ENCODE measurements around the gene PACRG. TPM values are rescaled to one million over a fixed set of nuclear protein-coding genes. Genes with fewer than 3 reads are reported as not detected.

PACRG gene
- total RNA-seq, 2 donors from 2014 or later: not detected

DNA sequence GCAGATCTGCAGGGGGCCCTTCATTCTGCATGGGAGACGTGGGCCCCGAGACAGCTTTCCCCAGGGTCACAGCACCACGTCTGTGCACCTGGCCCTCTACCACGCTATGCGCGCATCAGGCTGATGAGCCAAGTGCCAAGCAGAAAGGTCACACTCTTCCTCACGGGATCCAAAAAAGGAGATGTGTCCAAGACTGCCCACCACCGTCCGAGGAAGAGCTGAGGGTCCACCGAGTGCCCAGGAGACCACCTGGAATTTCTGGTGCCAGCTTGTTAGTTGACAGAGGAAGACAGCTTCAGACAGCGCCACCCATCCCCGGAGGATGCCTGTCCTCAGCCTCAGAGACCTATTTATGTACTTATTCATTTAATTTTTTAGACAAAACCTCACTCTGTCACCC is 609.2 kb downstream of the PACRG start:
- H3K36me3 Mint-ChIP-seq (ENCODE audit: insufficient read depth in 2 of 2): no peaks in the 10 kb centered on the region
- H3K27ac Mint-ChIP-seq: no peak overlapping the region
- ATAC-seq (replicated peaks in 1 of 2): no peak
- H3K9me3 Mint-ChIP-seq: no peaks in the 10 kb centered on the region
- DNase-seq: no peak
- H3K4me1 Mint-ChIP-seq (ENCODE audit: low read depth): no peaks in the 10 kb centered on the region
- peaks cover 12% of the 10 kb centered on the region for H3K27me3 Mint-ChIP-seq (ENCODE audit: low read depth)
- no peak overlapping the region for H3K4me3 Mint-ChIP-seq

DNA sequence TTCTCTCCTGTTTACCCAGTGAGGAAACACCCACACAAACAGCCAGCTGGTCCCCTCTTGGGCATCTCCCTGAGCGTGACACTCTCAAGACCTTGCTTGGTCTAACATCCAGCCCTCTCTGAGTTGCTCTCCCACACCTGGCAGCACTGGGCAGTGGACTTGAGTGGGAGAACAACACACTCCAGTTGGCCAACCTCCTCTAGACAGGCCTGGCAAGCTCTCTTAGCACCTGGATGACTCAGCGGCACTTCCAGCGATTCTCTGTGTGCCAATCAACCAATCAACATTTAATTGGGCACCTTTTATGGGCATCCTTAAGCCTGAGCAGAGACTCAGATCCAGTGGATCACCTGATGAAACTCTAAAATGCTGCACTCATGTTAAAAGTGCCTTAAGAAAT is 610.2 kb downstream of the PACRG start:
- H3K36me3 Mint-ChIP-seq (ENCODE audit: insufficient read depth in 2 of 2): no peaks in the 10 kb centered on the region
- H3K4me3 Mint-ChIP-seq: no peak overlapping the region
- ATAC-seq (replicated peaks in 1 of 2) (no peak), DNase-seq (no peak)
- H3K27ac Mint-ChIP-seq: no peak overlapping the region
- no peaks in the 10 kb centered on the region for H3K9me3 Mint-ChIP-seq
- H3K27me3 Mint-ChIP-seq (ENCODE audit: low read depth): peaks cover 12% of the 10 kb centered on the region
- no peaks in the 10 kb centered on the region for H3K4me1 Mint-ChIP-seq (ENCODE audit: low read depth)

DNA sequence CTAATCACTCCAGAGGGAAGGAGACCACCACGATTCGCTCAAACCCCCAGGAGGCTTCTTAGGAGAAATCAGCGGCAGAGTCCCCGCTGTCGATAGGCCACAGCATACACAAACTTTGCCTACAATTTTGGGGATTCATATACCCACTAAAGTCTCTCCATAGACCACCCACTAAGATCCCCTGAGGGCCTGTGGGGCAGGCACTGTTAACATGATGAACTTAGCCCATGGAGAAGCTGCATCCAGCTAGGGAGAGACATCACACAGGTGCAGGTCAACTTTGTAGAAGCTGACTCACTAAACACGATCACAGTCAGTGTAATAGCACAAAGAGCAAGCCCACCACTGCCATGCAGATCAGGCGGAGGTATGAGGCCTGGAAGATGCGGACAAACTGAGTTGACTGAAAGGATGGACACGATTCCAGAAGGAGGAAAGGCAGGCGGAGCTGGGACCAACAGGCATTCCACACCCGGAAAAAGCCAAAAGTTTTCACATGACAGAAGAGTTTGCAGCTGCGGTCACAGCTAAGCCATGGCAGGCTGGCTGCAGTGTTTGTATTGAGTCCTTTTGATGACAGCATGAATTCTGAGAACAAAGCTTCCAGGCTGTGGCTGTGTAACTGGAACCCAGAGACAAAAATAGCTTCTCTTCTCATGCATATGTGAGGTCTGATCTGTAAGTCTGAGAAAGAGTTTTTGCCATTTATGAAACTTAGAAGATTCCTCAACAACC is 611.1 kb downstream of the PACRG start:
- Mint-ChIP-seq H3K36me3 (ENCODE audit: insufficient read depth in 2 of 2) (no peaks in the 10 kb centered on the region), H3K27ac (no peak overlapping the region), H3K4me1 (ENCODE audit: low read depth) (no peaks in the 10 kb centered on the region), H3K9me3 (no peaks in the 10 kb centered on the region), H3K27me3 (ENCODE audit: low read depth) (peaks cover 12% of the 10 kb centered on the region), H3K4me3 (no peak overlapping the region)
- no peak for DNase-seq
- no peak for ATAC-seq (replicated peaks in 1 of 2)

DNA sequence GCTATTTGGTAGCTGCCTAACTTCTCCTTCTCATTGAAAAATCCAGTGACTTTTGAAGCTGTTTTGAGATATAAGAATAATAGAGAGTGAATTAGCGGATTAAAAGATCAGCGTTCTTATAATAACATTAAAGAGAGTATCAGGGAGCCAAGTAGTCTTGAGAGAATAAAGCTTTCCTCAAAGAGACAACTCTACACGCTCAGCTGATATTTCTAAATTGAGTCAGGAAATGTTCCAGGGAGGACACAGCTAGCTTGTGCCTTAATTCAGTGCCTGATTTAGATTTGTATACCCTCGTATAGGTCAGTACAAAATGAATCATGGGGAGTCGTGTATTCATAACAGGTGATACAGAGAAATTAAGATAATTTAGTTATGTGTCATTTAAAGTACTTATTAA is 611.7 kb downstream of the PACRG start:
- H3K9me3 Mint-ChIP-seq: no peaks in the 10 kb centered on the region
- H3K27ac Mint-ChIP-seq: no peak overlapping the region
- H3K4me3 Mint-ChIP-seq: no peak overlapping the region
- no peak for ATAC-seq (replicated peaks in 1 of 2)
- no peaks in the 10 kb centered on the region for H3K4me1 Mint-ChIP-seq (ENCODE audit: low read depth)
- peaks cover 12% of the 10 kb centered on the region for H3K27me3 Mint-ChIP-seq (ENCODE audit: low read depth)
- H3K36me3 Mint-ChIP-seq (ENCODE audit: insufficient read depth in 2 of 2): no peaks in the 10 kb centered on the region
- DNase-seq: no peak

DNA sequence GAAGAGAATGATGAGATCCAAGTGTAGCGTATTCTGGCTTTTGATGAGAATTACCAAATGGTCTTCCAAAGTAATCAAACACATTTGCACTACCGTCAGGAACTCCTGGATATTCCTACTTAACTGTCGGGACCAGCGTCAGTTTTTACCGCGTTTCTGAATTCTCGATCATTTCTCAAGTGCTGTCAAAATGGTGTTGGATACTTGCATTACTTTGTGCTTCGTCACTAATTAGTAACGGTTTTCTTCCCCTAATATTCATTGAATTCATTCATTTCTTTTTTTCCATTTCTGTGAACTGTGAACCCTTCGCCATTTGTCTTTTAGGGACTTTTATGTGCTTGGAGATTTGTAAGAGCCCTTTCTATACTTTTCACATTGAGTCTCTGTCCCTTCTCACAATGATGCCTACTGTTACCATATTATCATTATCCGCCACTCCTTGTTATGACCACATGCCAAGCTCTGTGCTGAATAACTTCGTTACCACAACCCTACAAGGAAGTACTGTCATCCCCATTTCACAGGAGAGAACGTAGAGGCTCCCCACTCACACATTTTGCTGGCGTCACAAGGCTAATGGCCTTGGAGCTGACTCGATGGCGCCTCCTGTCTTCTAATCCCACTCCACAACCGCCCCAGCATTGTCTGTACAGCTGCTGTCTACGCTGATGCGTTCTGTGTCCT is 612.6 kb downstream of the PACRG start:
- no peaks in the 10 kb centered on the region for H3K4me1 Mint-ChIP-seq (ENCODE audit: low read depth)
- no peak for DNase-seq
- H3K4me3 Mint-ChIP-seq: no peak overlapping the region
- no peaks in the 10 kb centered on the region for H3K36me3 Mint-ChIP-seq (ENCODE audit: insufficient read depth in 2 of 2)
- peaks cover 12% of the 10 kb centered on the region for H3K27me3 Mint-ChIP-seq (ENCODE audit: low read depth)
- ATAC-seq (replicated peaks in 1 of 2): no peak
- no peak overlapping the region for H3K27ac Mint-ChIP-seq
- H3K9me3 Mint-ChIP-seq: no peaks in the 10 kb centered on the region

DNA sequence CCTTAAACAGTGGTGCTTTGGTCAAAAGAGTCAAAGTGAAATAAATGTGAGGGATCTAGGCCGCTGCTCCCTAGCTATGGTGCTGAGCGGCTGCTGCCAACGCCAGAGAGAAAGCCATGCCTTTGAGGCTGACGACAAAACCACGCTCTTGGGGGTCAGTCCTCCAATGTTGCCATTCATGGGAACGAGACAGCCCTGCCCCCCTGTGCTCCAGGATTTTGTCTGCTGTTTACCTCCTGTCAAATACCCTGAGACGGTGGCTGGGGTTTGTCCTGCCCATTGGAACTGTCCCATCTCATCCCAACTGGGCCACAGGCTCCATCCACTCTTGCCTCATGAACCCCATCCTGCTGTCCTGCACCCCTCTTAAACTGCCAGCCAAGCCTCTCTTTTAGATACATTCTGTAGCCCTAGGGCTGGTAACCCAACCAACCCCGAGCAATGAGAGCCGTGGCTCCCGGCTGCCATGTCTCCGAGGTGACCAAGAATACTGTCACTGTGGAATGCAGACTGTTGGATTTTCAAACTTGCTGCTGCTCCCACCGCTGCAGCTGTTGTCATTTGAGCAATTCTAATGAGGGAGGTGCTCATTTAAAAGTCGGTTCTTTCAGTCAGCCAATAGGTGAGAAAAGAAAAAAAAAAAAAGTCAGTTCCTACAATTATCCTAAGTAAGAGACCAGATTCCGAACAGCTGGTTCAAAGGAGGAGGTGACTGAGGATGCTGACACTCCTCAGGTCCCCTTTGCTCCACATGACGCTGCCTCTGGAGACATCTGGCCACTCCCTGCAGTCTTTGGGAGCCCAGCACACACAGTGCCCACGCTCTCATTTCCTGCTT is 613.7 kb downstream of the PACRG start:
- Mint-ChIP-seq H3K27me3 (ENCODE audit: low read depth) (peaks cover 4% of the 10 kb centered on the region), H3K9me3 (no peaks in the 10 kb centered on the region), H3K36me3 (ENCODE audit: insufficient read depth in 2 of 2) (no peaks in the 10 kb centered on the region), H3K27ac (no peak overlapping the region), H3K4me3 (no peak overlapping the region), H3K4me1 (ENCODE audit: low read depth) (no peaks in the 10 kb centered on the region)
- no peak for DNase-seq
- no peak for ATAC-seq (replicated peaks in 1 of 2)

DNA sequence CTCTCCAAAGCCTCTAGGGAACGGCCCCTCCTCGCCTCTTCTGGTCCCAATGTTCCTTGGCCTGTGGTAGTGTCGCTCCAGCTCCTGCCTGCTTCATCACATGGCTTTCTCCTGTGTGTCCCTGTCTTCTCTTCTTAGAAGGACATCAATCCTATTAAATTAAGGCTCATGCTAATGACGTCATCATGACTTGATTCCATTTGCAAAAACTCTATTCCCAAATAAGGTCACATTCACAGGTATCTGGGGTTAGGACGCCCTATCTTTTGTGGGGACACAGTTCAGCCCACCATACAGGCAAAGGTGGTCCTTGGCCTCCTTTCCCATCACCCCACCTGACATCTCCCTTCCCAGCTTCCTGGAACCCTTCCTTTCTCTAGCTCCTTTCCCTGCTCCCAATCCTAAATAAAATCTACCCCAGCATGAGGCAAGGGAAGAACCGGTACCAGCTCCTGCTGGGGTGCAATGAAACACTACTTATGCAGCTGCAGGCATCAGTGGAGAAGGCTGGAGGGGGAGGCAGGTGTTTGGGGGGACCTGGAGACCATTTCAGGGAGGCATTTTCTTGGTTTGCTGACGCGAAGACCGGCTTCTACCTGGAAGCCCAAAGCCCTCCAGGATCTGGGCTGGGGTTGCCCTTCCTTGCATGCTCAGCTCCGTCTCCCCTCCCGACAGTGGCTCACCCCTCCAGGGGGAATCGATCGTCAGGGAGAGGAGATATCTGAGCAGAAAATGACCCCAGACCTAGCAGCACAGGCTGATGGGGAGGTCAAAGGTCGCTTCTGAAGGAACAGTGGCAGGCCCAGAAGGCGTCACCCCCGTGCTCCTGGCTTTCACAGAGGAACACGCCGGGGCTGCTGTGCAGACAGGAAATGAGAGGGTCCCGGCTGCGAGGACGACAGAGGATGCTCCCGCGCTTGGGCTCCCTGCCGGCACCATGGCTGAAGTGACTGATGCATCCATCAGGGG is 615.1 kb downstream of the PACRG start:
- DNase-seq: no peak
- Mint-ChIP-seq H3K27me3 (ENCODE audit: low read depth) (no peaks in the 10 kb centered on the region), H3K36me3 (ENCODE audit: insufficient read depth in 2 of 2) (no peaks in the 10 kb centered on the region), H3K4me3 (no peak overlapping the region), H3K9me3 (no peaks in the 10 kb centered on the region), H3K4me1 (ENCODE audit: low read depth) (no peaks in the 10 kb centered on the region), H3K27ac (no peak overlapping the region)
- ATAC-seq (replicated peaks in 1 of 2): no peak

DNA sequence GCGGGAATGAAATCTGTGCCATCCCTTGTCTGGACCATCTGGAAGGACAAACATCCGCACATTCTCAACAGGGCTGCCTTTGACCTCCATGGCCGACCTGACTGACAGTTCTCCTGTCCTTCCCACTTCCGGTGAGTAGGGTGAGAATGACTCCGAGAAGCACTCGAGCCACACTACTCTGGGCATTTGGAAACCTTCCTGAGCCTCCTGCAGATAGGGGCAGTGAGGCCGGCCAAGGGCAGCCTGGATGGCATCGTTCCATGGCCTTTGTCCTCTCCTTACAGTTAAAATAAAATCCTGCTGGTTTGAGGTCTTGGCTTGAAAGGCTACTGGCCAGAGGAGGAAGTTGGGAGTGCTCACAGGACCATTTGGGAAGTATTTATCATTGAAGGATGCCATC is 615.8 kb downstream of the PACRG start:
- H3K27me3 Mint-ChIP-seq (ENCODE audit: low read depth): no peaks in the 10 kb centered on the region
- H3K36me3 Mint-ChIP-seq (ENCODE audit: insufficient read depth in 2 of 2): no peaks in the 10 kb centered on the region
- H3K27ac Mint-ChIP-seq: no peak overlapping the region
- H3K9me3 Mint-ChIP-seq: no peaks in the 10 kb centered on the region
- DNase-seq (no peak), ATAC-seq (replicated peaks in 1 of 2) (no peak)
- H3K4me1 Mint-ChIP-seq (ENCODE audit: low read depth): no peaks in the 10 kb centered on the region
- H3K4me3 Mint-ChIP-seq: no peak overlapping the region

DNA sequence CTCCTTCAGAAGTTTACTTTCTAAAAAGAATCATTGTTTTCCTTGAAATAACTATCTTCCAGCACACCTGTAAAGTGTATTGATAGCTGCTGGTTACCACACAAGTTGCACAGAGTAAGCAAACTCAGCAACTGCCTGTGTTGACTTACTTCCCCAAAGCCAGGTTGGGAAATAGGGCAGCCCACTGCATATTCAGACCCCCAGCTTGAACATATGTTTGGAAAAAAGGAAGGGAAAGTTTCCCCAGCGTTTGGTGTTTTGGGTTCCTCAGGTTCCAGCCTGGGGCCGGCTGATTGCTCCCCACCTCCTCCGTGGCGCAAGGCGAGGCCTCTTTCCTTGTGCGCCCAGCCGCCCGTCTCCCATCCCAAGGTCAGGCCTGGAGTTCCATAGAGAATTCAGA is 616.6 kb downstream of the PACRG start:
- H3K27ac Mint-ChIP-seq: no peak overlapping the region
- no peaks in the 10 kb centered on the region for H3K27me3 Mint-ChIP-seq (ENCODE audit: low read depth)
- H3K4me3 Mint-ChIP-seq: no peak overlapping the region
- no peaks in the 10 kb centered on the region for H3K4me1 Mint-ChIP-seq (ENCODE audit: low read depth)
- no peak for ATAC-seq (replicated peaks in 1 of 2)
- no peaks in the 10 kb centered on the region for H3K36me3 Mint-ChIP-seq (ENCODE audit: insufficient read depth in 2 of 2)
- DNase-seq: no peak
- H3K9me3 Mint-ChIP-seq: no peaks in the 10 kb centered on the region

DNA sequence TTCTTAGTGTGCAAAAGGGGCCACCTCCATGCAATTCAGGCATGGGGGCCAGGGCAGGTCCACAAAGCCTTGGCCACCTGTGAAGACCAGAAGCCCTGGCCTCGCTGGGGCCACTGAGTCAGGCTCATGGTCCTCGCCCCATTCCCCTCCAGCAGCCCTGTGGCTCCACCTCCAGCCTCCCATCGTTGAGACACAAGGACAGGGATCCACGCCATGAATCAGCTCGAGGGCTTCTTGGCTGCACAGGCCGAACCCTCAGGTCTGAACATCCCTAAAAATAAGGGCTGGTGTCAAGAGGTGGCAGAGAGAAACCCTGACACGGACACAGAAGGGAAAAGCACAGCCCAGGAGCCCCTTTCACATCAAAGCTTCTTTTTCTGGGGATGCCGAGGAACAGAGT is 618.2 kb downstream of the PACRG start:
- Mint-ChIP-seq H3K4me3 (no peak overlapping the region), H3K9me3 (no peaks in the 10 kb centered on the region), H3K27me3 (ENCODE audit: low read depth) (no peaks in the 10 kb centered on the region), H3K27ac (no peak overlapping the region), H3K36me3 (ENCODE audit: insufficient read depth in 2 of 2) (no peaks in the 10 kb centered on the region), H3K4me1 (ENCODE audit: low read depth) (no peaks in the 10 kb centered on the region)
- ATAC-seq (replicated peaks in 1 of 2) (no peak), DNase-seq (no peak)

DNA sequence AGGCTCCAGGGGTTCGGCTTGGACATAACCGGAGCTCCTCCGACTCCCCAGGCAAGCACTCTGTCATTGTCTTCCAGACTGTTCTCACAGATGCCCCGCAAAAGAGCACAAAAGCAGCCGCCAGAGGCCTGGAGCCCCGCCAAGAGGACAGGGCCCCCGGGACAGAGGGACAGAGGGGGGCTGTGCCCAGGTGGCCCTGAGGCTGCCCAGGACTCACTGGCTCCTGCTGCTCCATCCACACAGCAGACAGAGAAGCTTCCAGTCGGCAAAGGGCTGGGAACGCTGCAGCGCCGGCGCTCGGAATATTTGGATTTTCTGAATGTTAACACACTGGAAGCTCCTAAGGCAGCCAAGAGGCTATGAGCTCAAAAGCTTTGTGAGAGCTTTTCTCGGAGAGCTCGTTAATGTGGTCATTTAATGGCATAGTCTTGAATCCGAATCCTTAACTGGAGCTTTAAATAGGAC is 618.8 kb downstream of the PACRG start:
- no peak for ATAC-seq (replicated peaks in 1 of 2)
- Mint-ChIP-seq H3K27ac (no peak overlapping the region), H3K4me1 (ENCODE audit: low read depth) (no peaks in the 10 kb centered on the region), H3K4me3 (no peak overlapping the region), H3K9me3 (no peaks in the 10 kb centered on the region), H3K27me3 (ENCODE audit: low read depth) (no peaks in the 10 kb centered on the region), H3K36me3 (ENCODE audit: insufficient read depth in 2 of 2) (no peaks in the 10 kb centered on the region)
- DNase-seq: no peak

DNA sequence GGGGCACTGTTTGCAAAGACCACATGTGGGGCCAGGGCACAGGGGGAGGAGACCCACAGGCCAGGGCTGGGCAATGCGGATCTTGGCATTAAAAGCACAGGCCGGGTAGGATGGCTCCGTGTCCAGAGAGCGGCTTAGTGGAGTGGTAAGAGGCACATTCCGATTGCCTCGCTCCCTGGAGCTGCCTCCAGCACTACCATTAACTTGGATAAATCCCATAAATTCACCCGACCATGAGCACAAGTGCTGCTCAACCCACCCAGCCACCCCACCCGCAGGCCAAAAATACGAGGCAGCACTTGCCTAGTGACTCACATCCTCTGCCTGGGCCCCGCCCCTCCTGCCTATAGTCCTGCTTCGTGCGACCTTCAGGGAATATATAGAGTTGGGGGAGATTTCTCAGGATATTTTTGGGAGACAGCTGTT is 619.3 kb downstream of the PACRG start:
- no peak overlapping the region for H3K4me3 Mint-ChIP-seq
- DNase-seq (no peak), ATAC-seq (replicated peaks in 1 of 2) (no peak)
- H3K9me3 Mint-ChIP-seq: no peaks in the 10 kb centered on the region
- no peaks in the 10 kb centered on the region for H3K36me3 Mint-ChIP-seq (ENCODE audit: insufficient read depth in 2 of 2)
- no peaks in the 10 kb centered on the region for H3K4me1 Mint-ChIP-seq (ENCODE audit: low read depth)
- H3K27ac Mint-ChIP-seq: no peak overlapping the region
- no peaks in the 10 kb centered on the region for H3K27me3 Mint-ChIP-seq (ENCODE audit: low read depth)
